ENCODE data around the gene NPAS4.

Gene NPAS4

DNA sequence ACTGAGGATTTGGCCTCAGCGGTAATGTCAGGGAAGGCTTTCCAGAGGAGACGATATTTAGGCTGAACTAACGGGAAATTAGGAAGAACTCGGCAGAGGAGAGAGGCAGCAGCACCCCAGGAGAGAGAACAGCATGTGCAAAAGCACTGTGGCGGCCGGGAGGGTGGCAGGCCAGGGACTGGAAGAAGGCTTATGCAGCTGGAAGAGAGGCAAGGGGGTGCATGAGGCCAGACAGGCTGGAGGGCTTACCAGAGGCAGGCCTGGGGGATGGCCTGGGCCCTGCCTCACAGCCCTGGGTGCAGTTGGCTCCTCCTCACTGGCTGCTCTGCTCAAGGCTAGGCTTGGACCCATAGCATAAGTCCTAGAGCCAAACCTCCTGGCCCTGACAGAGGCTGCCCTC, 7.7 kb upstream of the NPAS4 start:
- no peak overlapping the region for H3K9ac ChIP-seq (ENCODE audit: low read depth, low read length)
- no peak for TF ChIP-seq EZH2 (IDR thresholded peaks at IDR 0.05; ENCODE audit: borderline replicate concordance, low read depth, low read length, severe bottlenecking)
- TF ChIP-seq, protein P1, sequence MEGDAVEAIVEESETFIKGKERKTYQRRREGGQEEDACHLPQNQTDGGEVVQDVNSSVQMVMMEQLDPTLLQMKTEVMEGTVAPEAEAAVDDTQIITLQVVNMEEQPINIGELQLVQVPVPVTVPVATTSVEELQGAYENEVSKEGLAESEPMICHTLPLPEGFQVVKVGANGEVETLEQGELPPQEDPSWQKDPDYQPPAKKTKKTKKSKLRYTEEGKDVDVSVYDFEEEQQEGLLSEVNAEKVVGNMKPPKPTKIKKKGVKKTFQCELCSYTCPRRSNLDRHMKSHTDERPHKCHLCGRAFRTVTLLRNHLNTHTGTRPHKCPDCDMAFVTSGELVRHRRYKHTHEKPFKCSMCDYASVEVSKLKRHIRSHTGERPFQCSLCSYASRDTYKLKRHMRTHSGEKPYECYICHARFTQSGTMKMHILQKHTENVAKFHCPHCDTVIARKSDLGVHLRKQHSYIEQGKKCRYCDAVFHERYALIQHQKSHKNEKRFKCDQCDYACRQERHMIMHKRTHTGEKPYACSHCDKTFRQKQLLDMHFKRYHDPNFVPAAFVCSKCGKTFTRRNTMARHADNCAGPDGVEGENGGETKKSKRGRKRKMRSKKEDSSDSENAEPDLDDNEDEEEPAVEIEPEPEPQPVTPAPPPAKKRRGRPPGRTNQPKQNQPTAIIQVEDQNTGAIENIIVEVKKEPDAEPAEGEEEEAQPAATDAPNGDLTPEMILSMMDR (IDR thresholded peaks at IDR 0.05; ENCODE audit: borderline replicate concordance, extremely low read depth, low read length, poor library complexity, severe bottlenecking), result no peak
- H3K36me3 ChIP-seq (ENCODE audit: insufficient read depth, low read length), result no peaks in the 10 kb centered on the region
- H4K20me1 ChIP-seq (ENCODE audit: insufficient read depth, low read length), result peaks cover 16% of the 10 kb centered on the region
- no peak for ATAC-seq (ENCODE audit: insufficient read depth, low read depth)
- no peak for DNase-seq
- H3K27me3 ChIP-seq (ENCODE audit: insufficient read depth, low read length, poor library complexity), result peaks cover 4% of the 10 kb centered on the region
- H3K4me2 ChIP-seq (ENCODE audit: insufficient read depth, low read length), result no peak overlapping the region
- no peaks in the 10 kb centered on the region for H3K9me3 ChIP-seq (ENCODE audit: insufficient read depth, low read length, severe bottlenecking)
- H2AFZ ChIP-seq (ENCODE audit: low read depth, low read length), result no peak overlapping the region
- no peak overlapping the region for H3K27ac ChIP-seq (ENCODE audit: low read length)
- H3K79me2 ChIP-seq (ENCODE audit: insufficient read depth, low read length), result no peaks in the 10 kb centered on the region
- peaks cover 12% of the 10 kb centered on the region for H3K4me1 ChIP-seq (ENCODE audit: insufficient read depth, low read length)
- no peak overlapping the region for H3K4me3 ChIP-seq (ENCODE audit: low read depth in 1 of 2, low read length in 2 of 2)

DNA sequence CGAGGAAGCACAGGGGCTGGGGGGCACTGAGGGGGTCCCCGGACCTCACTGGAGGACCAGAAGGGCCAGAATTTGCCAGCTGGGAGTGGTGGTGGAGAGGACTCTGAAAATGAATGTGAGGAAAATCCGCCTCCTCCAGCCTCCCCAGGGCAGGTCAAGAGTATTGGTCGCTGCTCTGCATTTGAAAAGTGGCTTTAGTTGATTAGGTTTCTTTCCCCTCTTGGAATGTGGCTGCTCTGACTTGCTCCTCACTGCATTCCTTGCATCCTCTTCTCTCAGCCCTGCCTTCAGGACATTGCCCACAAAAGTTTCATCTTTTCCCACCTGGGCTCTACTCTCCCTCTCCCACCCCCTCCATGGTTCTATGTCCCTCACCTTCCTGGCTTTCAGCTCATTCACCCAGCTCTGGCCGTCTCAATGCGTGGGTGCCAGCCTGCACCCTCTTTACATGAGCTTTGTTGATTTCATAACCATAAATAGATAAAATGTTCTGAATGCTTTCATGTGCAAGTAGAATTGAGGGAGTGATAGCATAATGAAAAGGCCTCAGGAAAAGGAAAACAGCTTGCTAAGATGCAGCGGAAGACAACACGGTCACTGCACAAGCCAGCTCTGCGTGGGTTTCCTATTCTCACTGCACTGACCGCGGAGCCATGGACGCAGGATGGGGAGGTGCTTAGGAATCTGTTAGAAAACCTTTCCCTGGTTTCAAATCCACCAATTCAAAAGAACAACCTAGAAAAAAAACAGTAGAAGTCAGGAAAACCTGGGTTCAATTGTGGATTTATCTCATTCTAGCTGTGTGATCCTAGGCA, 6.5 kb upstream of the NPAS4 start:
- H3K79me2 ChIP-seq (ENCODE audit: insufficient read depth, low read length), result no peaks in the 10 kb centered on the region
- no peak overlapping the region for H3K27ac ChIP-seq (ENCODE audit: low read length)
- H3K9me3 ChIP-seq (ENCODE audit: insufficient read depth, low read length, severe bottlenecking), result no peaks in the 10 kb centered on the region
- no peak for DNase-seq
- H3K4me1 ChIP-seq (ENCODE audit: insufficient read depth, low read length), result peaks cover 4% of the 10 kb centered on the region
- no peak overlapping the region for H2AFZ ChIP-seq (ENCODE audit: low read depth, low read length)
- peaks cover 28% of the 10 kb centered on the region for H4K20me1 ChIP-seq (ENCODE audit: insufficient read depth, low read length)
- no peak overlapping the region for H3K4me3 ChIP-seq (ENCODE audit: low read depth in 1 of 2, low read length in 2 of 2)
- TF ChIP-seq, protein P1 (IDR thresholded peaks at IDR 0.05; ENCODE audit: borderline replicate concordance, extremely low read depth, low read length, poor library complexity, severe bottlenecking), result no peak
- no peak for TF ChIP-seq EZH2 (IDR thresholded peaks at IDR 0.05; ENCODE audit: borderline replicate concordance, low read depth, low read length, severe bottlenecking)
- H3K4me2 ChIP-seq (ENCODE audit: insufficient read depth, low read length), result no peak overlapping the region
- peaks cover 4% of the 10 kb centered on the region for H3K27me3 ChIP-seq (ENCODE audit: insufficient read depth, low read length, poor library complexity)
- no peaks in the 10 kb centered on the region for H3K36me3 ChIP-seq (ENCODE audit: insufficient read depth, low read length)
- no peak overlapping the region for H3K9ac ChIP-seq (ENCODE audit: low read depth, low read length)
- no peak for ATAC-seq (ENCODE audit: insufficient read depth, low read depth)

DNA sequence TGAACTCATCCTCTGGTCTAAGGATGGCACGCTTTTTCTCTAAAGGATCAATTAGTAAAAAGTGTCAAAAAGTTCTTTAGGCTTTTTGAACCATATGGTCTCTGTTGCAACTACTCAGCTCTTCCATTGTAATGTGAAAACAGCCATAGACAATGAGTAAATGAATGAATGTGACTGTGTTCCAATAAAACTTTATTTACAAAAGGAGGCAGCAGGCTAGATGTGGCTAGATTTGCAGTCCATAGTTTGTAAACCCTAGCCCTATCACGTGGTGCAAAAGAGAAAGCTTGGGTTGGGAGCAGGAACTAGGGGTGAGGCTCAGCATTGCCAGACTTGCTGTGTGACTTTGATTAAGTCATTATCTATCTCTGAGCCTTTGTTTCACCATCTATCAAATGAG, 5.4 kb upstream of the NPAS4 start:
- Histone ChIP-seq H3K4me1 (ENCODE audit: insufficient read depth, low read length) (no peaks in the 10 kb centered on the region), H3K36me3 (ENCODE audit: insufficient read depth, low read length) (no peaks in the 10 kb centered on the region), H2AFZ (ENCODE audit: low read depth, low read length) (no peak overlapping the region), H4K20me1 (ENCODE audit: insufficient read depth, low read length) (peaks cover 22% of the 10 kb centered on the region), H3K4me2 (ENCODE audit: insufficient read depth, low read length) (no peak overlapping the region), H3K79me2 (ENCODE audit: insufficient read depth, low read length) (no peaks in the 10 kb centered on the region), H3K4me3 (ENCODE audit: low read depth in 1 of 2, low read length in 2 of 2) (no peak overlapping the region), H3K9me3 (ENCODE audit: insufficient read depth, low read length, severe bottlenecking) (no peaks in the 10 kb centered on the region), H3K27me3 (ENCODE audit: insufficient read depth, low read length, poor library complexity) (peaks cover 4% of the 10 kb centered on the region), H3K27ac (ENCODE audit: low read length) (no peak overlapping the region), H3K9ac (ENCODE audit: low read depth, low read length) (no peak overlapping the region)
- no peak for ATAC-seq (ENCODE audit: insufficient read depth, low read depth)
- DNase-seq, result no peak
- TF ChIP-seq, protein P1 (IDR thresholded peaks at IDR 0.05; ENCODE audit: borderline replicate concordance, extremely low read depth, low read length, poor library complexity, severe bottlenecking), result no peak
- no peak for TF ChIP-seq EZH2 (IDR thresholded peaks at IDR 0.05; ENCODE audit: borderline replicate concordance, low read depth, low read length, severe bottlenecking)
